ENCODE data around the gene IFITM1. TPM values are rescaled to one million over a fixed set of nuclear protein-coding genes. Genes with fewer than 3 reads are reported as not detected.

Gene IFITM1
- total and polyA plus RNA-seq, 9 of the 15 experiments (the other 6 are each of a cell fraction or from before 2014, with no cell fraction given) = 691 to 5,579 (median 974) TPM

- TF ChIP-seq BCLAF1 (IDR thresholded peaks at IDR 0.05; ENCODE audit: borderline replicate concordance in 1 of 2, control insufficient read depth in 1 of 2, low read depth in 2 of 2, low read length in 1 of 2) (no peak), THRA (IDR thresholded peaks at IDR 0.05) (no peak), CEBPB (tag; IDR thresholded peaks at IDR 0.05) (peak; percentile 99), ZKSCAN8 (CRISPR knock-in tag; IDR thresholded peaks at IDR 0.05) (peak; percentile 75), MEIS2 (IDR thresholded peaks at IDR 0.05; ENCODE audit: partially characterized antibody) (peak; percentile 56), ZMIZ1 (IDR thresholded peaks at IDR 0.05; ENCODE audit: low read depth in 2 of 2, low read length in 2 of 2) (0 out of 4 replicates have a peak, but pooled peaks of 1 of the 2 experiments have one; percentile 35), HES1 (IDR thresholded peaks at IDR 0.05; ENCODE audit: low read depth) (no peak), GABPA (tag; conservative IDR thresholded peaks at IDR 0.05; ENCODE audit: low read depth) (0 out of 2 replicates have a peak, but pooled peaks have one; percentile 33), JUND (IDR thresholded peaks at IDR 0.05; ENCODE audit: borderline replicate concordance, low read depth, low read length) (peak; percentile 75), JUND (tag; IDR thresholded peaks at IDR 0.05; ENCODE audit: borderline replicate concordance, low read depth, low read length) (peak; percentile 20; the same call in 2 of the 3 replicates), XRCC3 (IDR thresholded peaks at IDR 0.05) (no peak), KHSRP (IDR thresholded peaks at IDR 0.05) (no peak; the same call in 1 of the 2 replicates), TRIM24 (IDR thresholded peaks at IDR 0.05) (peak; percentile 78 to 84; a peak in 3 of 4 replicates), CREB1 (IDR thresholded peaks at IDR 0.05) (no peak), CREB1 (CRISPR knock-in tag; IDR thresholded peaks at IDR 0.05) (0 out of 2 replicates have a peak, but pooled peaks have one; percentile 33), FOXM1 (IDR thresholded peaks at IDR 0.05; ENCODE audit: low read depth) (peak; percentile 98), FOXM1 (CRISPR knock-in tag; IDR thresholded peaks at IDR 0.05; ENCODE audit: low read depth) (no peak), KDM2B (CRISPR knock-in tag; IDR thresholded peaks at IDR 0.05) (no peak), ZBED1 (IDR thresholded peaks at IDR 0.05) (no peak), GATAD2A (IDR thresholded peaks at IDR 0.05) (0 out of 2 replicates have a peak, but pooled peaks have one; percentile 29)
Observed at GRCh38 chr11:269146-269890, 44.5 kb upstream of the IFITM1 start (continued).

Measured in K562 (cell line).